ENCODE measurements around the gene EZR.

Gene EZR

GRCh38 chr6:158761746-158762145, 57.4 kb downstream of the EZR start:
- DNase-seq (ENCODE audit: low read depth in 2 of 2): no peak

GRCh38 chr6:158760618-158761250, 58.4 kb downstream of the EZR start:
- DNase-seq (ENCODE audit: low read depth in 2 of 2): no peak

- DNase-seq (ENCODE audit: low read depth in 2 of 2): no peak
Measured at GRCh38 chr6:158759966-158760617, 59.1 kb downstream of the EZR start.

GRCh38 chr6:158758941-158759479, 60.2 kb downstream of the EZR start:
- DNase-seq (ENCODE audit: low read depth in 2 of 2): no peak

DNA sequence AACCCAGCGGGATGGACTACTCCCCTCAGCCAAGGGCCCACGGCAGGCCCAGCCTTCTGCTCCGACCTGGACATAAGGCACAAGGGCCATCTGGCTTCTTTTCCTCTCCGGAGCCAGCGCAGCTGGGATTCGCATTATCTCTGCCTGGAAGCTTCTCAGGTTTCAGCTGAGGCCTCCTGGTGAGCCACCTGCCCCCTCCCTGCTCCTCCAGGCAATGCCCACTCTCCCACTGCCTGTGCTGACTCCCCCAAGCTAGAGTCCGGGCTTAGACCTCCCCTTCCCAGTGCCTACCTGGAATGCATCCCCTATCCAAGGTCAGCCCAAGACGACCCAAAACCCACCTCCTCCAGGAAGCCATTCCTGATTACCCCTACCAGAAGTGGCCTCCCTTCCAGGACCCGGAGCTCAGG, 60.7 kb downstream of the EZR start:
- DNase-seq (ENCODE audit: low read depth in 2 of 2): no peak

DNA sequence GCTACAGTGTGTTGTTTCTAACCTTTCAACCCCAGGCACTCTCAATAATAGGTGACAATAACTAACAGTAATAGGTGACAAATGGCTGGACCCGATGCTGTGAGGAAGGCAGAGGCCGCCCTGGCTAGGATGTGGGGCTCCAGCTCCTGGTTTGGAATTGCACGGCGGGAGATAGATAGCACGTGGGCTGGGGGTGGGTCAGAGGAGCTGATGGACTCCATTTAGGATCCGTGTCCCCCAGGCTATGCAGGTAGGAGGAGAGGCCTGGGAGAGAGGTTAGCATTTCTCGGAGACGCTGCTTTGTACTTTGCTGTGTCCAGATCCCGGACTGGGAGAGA, 61.4 kb downstream of the EZR start:
- DNase-seq (ENCODE audit: low read depth in 2 of 2): no peak

GRCh38 chr6:158756977-158757752, 62.0 kb downstream of the EZR start:
- no peak for DNase-seq (ENCODE audit: low read depth in 2 of 2)

- no peak for DNase-seq (ENCODE audit: low read depth in 2 of 2)
Measured at GRCh38 chr6:158756126-158756525, 63.0 kb downstream of the EZR start.

- no peak for DNase-seq (ENCODE audit: low read depth in 2 of 2)
Measured at GRCh38 chr6:158755636-158756035, 63.5 kb downstream of the EZR start.

GRCh38 chr6:158754738-158755137, 64.4 kb downstream of the EZR start:
- no peak for DNase-seq (ENCODE audit: low read depth in 2 of 2)

DNA sequence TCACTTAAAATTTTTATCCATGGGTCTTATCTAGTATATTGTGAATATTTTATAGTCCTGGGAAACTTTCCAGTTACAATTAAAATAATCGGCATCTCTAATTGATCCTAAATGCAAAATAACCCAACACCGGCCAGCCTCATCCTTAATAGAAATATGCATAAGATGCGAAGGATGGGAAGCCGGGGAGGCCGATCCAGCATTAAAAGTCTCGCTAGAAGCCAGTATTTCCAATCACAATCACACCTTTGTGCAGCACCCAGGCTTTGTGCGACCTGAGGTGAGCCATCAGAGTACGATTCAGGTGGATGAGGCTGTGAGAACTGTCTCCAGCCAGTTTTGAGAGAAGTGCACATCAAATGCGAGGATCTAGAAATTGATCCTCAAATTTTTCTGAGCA, 65.4 kb downstream of the EZR start:
- no peak for DNase-seq (ENCODE audit: low read depth in 2 of 2)

GRCh38 chr6:158752613-158753012, 66.6 kb downstream of the EZR start:
- DNase-seq (ENCODE audit: low read depth in 2 of 2): no peak

DNA sequence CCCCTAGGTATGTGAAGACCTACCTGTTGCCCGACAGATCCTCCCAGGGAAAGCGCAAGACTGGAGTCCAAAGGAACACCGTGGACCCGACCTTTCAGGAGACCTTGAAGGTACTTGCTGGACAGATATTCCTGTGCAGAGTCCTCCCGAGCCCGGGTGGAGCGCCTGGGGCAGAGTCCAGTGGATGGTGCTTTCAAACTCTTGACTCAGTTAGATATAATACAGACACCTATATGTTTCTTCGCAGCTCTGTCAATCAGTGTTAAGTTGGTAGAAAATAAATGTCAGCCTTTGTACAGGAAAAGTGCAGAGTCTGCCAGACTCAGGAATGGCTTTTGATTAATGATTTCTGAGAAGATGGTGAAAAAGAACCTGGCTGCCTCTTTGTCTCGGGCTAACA, 67.2 kb downstream of the EZR start:
- DNase-seq (ENCODE audit: low read depth in 2 of 2): no peak

DNA sequence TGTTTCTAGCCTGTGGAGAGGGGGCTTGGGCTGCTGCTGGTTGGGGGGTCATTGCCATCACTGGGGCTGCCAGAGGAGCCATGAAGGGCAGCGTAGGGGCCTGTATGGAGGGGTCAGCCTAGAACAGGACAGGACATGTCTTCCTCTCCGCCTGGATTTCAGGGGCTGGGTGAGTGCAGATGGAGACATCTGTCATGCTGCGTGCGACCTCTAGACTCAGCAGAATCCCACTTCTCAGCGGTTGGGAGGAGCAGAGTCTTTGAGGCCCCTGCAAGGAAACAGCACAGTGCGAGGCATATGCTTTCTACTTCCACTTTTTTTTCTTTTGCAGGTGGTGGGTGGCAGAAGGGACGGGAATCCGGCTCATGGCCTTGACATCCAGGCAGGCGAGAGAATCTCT, 67.9 kb downstream of the EZR start:
- no peak for DNase-seq (ENCODE audit: low read depth in 2 of 2)

DNA sequence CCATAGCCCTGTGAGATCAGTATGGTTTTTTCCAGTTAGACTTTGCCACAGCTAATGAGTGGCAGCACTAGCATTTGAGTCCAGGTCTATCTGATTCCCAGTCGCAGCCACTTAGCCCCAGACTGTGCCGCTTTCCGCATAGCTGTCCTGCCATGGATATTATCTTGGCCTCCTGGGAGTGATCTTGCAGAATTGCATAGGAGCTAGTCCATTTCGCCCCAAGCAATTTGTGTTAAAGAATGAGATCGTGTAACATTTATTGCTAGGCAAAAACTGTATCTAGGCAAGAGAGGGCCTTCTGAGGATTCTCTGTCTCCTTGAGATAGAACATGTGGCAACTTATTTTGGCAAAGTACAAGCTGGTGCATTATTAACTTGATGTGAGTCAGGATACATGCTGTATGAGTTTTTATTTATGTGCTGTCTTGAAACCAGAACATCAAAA, 74.2 kb downstream of the EZR start:
- no peak for DNase-seq (ENCODE audit: low read depth in 2 of 2)

DNA sequence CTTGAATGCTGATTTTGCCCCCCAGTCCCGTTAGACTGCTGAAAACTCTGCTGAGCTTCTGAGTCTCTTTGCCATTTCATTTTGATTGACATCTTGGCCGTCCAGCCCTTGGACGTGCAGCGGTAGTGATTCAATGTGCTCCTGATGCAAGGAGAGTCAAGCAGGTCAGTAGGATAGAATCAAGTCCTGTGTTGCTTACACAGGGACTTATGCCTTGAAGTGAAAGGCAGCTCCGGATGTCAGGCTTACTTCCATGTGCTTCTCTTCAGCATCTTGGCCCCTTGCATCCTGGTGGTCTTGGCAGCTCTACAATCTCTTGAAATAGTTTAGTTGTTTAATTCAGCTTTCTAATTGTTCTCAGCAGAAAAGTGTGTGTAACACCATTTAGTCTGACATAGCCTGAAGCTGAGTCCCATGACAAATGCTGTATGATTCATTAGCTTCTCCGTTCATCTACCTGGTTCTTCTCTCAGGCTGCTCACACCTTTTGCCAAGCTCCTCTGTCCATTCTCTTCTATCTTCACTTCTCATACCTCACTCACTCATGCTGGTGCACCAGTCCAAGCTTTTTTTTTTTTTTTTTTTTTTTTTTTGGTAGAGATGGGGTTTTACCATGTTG, 76.0 kb downstream of the EZR start:
- no peak for DNase-seq (ENCODE audit: low read depth in 2 of 2)

- no peak for DNase-seq (ENCODE audit: low read depth in 2 of 2)
Measured at GRCh38 chr6:158739673-158740072, 79.5 kb downstream of the EZR start.

- no peak for DNase-seq (ENCODE audit: low read depth in 2 of 2)
Measured at GRCh38 chr6:158737710-158738615, 81.2 kb downstream of the EZR start.

DNA sequence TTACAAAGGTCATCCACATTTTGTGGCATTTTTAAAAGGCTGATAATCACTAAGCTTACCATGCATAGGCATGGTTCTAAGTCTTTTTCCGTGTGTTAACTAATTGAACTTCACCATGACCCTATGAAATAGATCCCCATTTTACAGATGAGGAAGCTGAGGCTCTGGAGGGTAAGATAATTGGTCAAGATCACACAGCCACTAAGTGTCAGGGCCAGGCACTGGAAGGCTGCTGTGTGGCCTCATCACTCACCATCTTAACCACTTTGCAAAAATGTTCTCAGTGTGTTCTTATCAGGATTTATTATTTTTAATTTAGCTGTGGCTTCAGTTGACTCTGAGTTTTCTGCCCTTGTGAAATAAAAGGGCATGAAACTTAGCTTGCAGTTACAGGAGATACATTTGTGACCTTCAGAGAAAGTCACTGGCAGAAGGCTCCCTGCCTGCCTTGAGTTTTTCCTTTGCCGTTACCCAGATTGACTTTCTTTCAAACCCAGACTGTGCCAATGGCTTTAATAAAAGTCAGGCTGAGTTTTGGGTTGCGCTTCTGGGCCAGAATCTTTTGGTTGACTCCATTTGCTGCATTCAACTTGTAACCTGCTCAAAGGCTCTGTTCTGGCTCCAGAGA, 82.0 kb downstream of the EZR start:
- no peak for DNase-seq (ENCODE audit: low read depth in 2 of 2)

DNA sequence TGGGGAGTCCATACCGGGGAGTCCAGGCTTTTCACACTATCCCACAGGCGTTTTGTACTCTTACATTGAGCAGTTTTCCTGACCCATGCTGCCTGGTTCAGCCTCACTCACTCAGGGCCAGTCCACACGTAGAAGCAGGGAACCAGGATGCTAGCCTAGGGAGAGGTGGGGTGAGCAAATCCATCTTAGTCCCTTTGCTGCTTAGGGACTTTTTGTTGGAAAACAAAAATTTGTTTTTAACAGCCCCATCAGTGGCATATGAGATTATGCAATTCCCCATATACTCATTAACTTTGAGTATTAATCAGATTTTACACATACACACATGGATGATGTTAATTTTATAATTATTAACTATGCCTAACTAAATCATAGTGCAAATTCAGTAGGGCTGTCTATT, 84.2 kb downstream of the EZR start:
- DNase-seq (ENCODE audit: low read depth in 2 of 2): no peak

GRCh38 chr6:158730541-158730907, 88.6 kb downstream of the EZR start:
- no peak for DNase-seq (ENCODE audit: low read depth in 2 of 2)

Data from stimulated activated CD8-positive, alpha-beta memory T cell treated with anti-CD3 and anti-CD28 coated beads, Interleukin-15, amount 100 ng/mL, for 4 hours (primary cell).